ENCODE measurements around the gene MARCHF5. TPM values are rescaled to one million over a fixed set of nuclear protein-coding genes. Genes with fewer than 3 reads are reported as not detected.
A peak's percentile ranks its signal among the peaks of the same experiment; 100 is the strongest.

Gene MARCHF5
- total and polyA plus RNA-seq, 2 of the 8 experiments (the other 6 are each of a cell fraction or from before 2014, with no cell fraction given): 8.7 to 26.8 TPM

DNA sequence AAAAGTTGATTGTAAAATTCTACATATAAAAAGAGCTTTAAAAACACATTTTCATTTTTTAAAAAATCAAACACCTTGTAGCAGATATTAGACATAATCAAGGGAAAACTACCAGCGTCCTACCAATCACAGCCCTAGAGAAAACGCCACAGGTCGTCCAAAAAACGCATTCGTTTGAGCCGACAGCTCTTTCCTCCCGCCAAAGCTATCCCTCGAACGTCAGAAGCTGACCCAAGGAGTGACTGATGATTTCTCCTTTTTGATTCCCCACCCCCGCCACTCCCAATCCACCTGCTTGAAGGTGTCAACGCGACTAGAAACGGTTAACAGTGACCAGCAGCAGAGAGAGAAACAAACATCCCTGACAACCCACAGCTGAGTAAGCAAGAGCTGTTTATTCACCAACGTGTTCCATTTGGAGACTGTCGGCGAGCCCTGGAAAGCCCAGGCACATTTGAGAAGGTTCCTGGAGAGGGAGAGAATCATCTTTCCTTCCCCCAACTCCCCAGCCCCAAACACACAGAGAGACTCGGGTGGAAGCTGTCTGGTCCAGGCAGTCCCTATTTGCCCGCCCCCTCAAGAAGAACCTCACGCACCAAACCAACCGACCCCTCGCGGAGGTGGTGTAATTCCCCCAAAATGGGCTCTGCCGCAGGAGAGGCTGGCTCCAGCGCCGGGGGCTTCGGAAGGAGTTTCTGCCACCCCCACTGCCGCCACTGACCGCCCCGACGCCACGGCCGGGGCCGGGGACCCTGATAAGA, 711 bp upstream of the MARCHF5 start:
- no peaks in the 10 kb centered on the region; a peak in 2 of 7 replicates for H3K4me1 ChIP-seq (replicated peaks in 1 of 4; ENCODE audit: control insufficient read depth in 3 of 4, insufficient read depth in 4 of 4, low read length in 3 of 4)
- no peaks in the 10 kb centered on the region for H3K27me3 ChIP-seq (replicated peaks in 1 of 4; ENCODE audit: control insufficient read depth in 3 of 4, extremely low read depth in 1 of 4, insufficient read depth in 3 of 4, low read length in 3 of 4)
- H3K4ac ChIP-seq (replicated peaks; ENCODE audit: insufficient read length, low read depth, low read length): no peak overlapping the region
- H3K79me1 ChIP-seq (ENCODE audit: low read depth, low read length): no peaks in the 10 kb centered on the region; the same call in none of the 2 replicates
- peaks cover 2 to 8% (median 6%) of the 10 kb centered on the region in 4 experiments; a peak in 6 of 8 replicates for H3K36me3 ChIP-seq (ENCODE audit: control insufficient read depth in 2 of 4, insufficient read depth in 4 of 4, low read length in 3 of 4)
- H2BK15ac ChIP-seq (ENCODE audit: low read length): no peak overlapping the region
- H2BK20ac ChIP-seq (ENCODE audit: low read length): no peak overlapping the region
- no peak for DNase-seq (ENCODE audit: low read depth in 1 of 2, low spot score in 2 of 2)
- FAIRE-seq: no peak
- H4K5ac ChIP-seq (ENCODE audit: insufficient read length, low read depth, low read length): no peak overlapping the region
- peak overlapping the region in 3 of 4 experiments; percentile 17 to 82 (median 54); a peak in 4 of 7 replicates for H3K9ac ChIP-seq (replicated peaks in 1 of 4; ENCODE audit: extremely low read depth in 1 of 4, low read depth in 3 of 4, low read length in 3 of 4)
- peak overlapping the region; percentile 91 for H2AFZ ChIP-seq (ENCODE audit: low read length)
- peaks cover 5% of the 10 kb centered on the region; the same call in 1 of the 2 replicates for H3K23me2 ChIP-seq (ENCODE audit: low read depth, low read length)
- H4K8ac ChIP-seq (ENCODE audit: extremely low read depth, insufficient read depth, low read length): peak overlapping the region; percentile 72; the same call in 1 of the 2 replicates
- peaks cover 7 to 42% of the 10 kb centered on the region in 2 experiments; a peak in 3 of 4 replicates for H3K79me2 ChIP-seq (ENCODE audit: control insufficient read depth in 1 of 2, insufficient read depth in 2 of 2, low read length in 2 of 2)
- ChIA-PET CTCF (ENCODE audit: partially characterized antibody) (interaction anchor here (0.6 to 4.9 kb wide), 22 partner anchors 9 to 497 kb away, joined by 3 to 52 read pairs (median 5); no protein-coding TSS in a partner anchor), POLR2A (ENCODE audit: partially characterized antibody) (interaction anchor here (0.7 to 1.9 kb wide), 5 partner anchors 9 to 51 kb away, joined by 3 to 6 read pairs (median 5); no protein-coding TSS in a partner anchor)
- peak overlapping the region; percentile 72 to 99 (median 87) for H3K4me3 ChIP-seq (ENCODE audit: extremely low read depth in 1 of 4, insufficient read depth in 2 of 4, low read depth in 3 of 4, low read length in 4 of 4)
- WGBS, 2 experiments (ENCODE audit: extremely low coverage in 1 of 2, insufficient coverage in 1 of 2, insufficient read length in 1 of 2, insufficient replicate concordance in 2 of 2, low coverage in 1 of 2, low lambda C conversion rate in 2 of 2, missing lambda C conversion rate in 1 of 2): 3% methylated on average over 33 of the region's 33 CpGs; no CpG with 5 or more reads in 1 of the 2 experiments
- no peaks in the 10 kb centered on the region for H4K20me1 ChIP-seq (replicated peaks in 1 of 2; ENCODE audit: control insufficient read depth in 1 of 2, insufficient read depth in 2 of 2, low read length in 2 of 2)
- no peaks in the 10 kb centered on the region for H3K9me3 ChIP-seq (ENCODE audit: insufficient read depth in 2 of 2, low read depth in 1 of 2, low read length in 1 of 2)
- no peak overlapping the region for H3K14ac ChIP-seq (ENCODE audit: insufficient read length)
- H2AK5ac ChIP-seq (ENCODE audit: low read depth, low read length): no peak overlapping the region
- TF ChIP-seq, protein P1, sequence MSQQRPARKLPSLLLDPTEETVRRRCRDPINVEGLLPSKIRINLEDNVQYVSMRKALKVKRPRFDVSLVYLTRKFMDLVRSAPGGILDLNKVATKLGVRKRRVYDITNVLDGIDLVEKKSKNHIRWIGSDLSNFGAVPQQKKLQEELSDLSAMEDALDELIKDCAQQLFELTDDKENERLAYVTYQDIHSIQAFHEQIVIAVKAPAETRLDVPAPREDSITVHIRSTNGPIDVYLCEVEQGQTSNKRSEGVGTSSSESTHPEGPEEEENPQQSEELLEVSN (IDR thresholded peaks at IDR 0.05): peak; percentile 43; the same call in 1 of the 2 replicates
- peak; percentile 89 for TF ChIP-seq SAP30 (IDR thresholded peaks at IDR 0.05; ENCODE audit: insufficient read depth, insufficient replicate concordance, low read length)
- TF ChIP-seq SIN3A (conservative IDR thresholded peaks at IDR 0.05 in 1 of 2, IDR thresholded peaks at IDR 0.05 in 1 of 2; ENCODE audit: low read depth in 1 of 2, low read length in 2 of 2): peak; percentile 41 to 90; a peak in 2 of 4 replicates
- no peak for TF ChIP-seq POU5F1 (IDR thresholded peaks at IDR 0.05; ENCODE audit: low read depth, low read length)
- H3K27ac ChIP-seq (ENCODE audit: low read depth, low read length): peak overlapping the region; percentile 55; the same call in 1 of the 2 replicates
- H2BK120ac ChIP-seq (replicated peaks; ENCODE audit: low read depth, low read length): no peak overlapping the region
- H3K56ac ChIP-seq (replicated peaks; ENCODE audit: insufficient read length, low read depth, low read length): no peak overlapping the region
- no peak overlapping the region for H2BK5ac ChIP-seq (ENCODE audit: low read depth, low read length)
- H2BK12ac ChIP-seq (ENCODE audit: low read depth, low read length): no peak overlapping the region
- H3K23ac ChIP-seq (ENCODE audit: insufficient read length): no peak overlapping the region
- H4K91ac ChIP-seq (replicated peaks; ENCODE audit: insufficient read length, low read length): no peak overlapping the region
- H3K4me2 ChIP-seq (ENCODE audit: insufficient read depth in 1 of 2, low read depth in 2 of 2, low read length in 2 of 2): peak overlapping the region; percentile 93 to 96
- H3K18ac ChIP-seq (ENCODE audit: extremely low read depth, low read length): no peak overlapping the region; the same call in 1 of the 2 replicates

Measured in H1 (cell line).